Neural crest cell (in vitro differentiated cells): ENCODE data around the gene ZNF763. TPM values are rescaled to one million over a fixed set of nuclear protein-coding genes. Genes with fewer than 3 reads are reported as not detected.
"Not testable (repeated sequence)": the region's sequence is repeated elsewhere in the genome, so short reads cannot be mapped to it uniquely, and the experiment has no call there.

Experiments used
- DNase-seq: peaks from one replicate; pipeline ENCODE4 v3.0.0; 2021; ENCODE audit warnings: low read depth, mixed read lengths, low spot score
- H3K27ac Mint-ChIP-seq: one replicate; pipeline ENCODE4 v1.8.0; 2021; ENCODE audit warnings: mild to moderate bottlenecking, mixed read lengths; ENCODE audit not compliant: unreplicated experiment
- H3K27me3 Mint-ChIP-seq: 2 replicates; pipeline ENCODE4 v1.8.0; 2021; ENCODE audit warnings: low read depth, mild to moderate bottlenecking, mixed read lengths
- H3K36me3 Mint-ChIP-seq: 2 replicates; pipeline ENCODE4 v1.8.0; 2021; ENCODE audit warnings: low read depth, mild to moderate bottlenecking, mixed read lengths
- H3K4me1 Mint-ChIP-seq: 2 replicates; pipeline ENCODE4 v1.8.0; 2021; ENCODE audit warnings: mixed read lengths
- H3K4me3 Mint-ChIP-seq: one replicate; pipeline ENCODE4 v1.8.0; 2021; ENCODE audit warnings: mild to moderate bottlenecking, mixed read lengths
- H3K9me3 Mint-ChIP-seq: 2 replicates; pipeline ENCODE4 v1.8.0; 2021; ENCODE audit warnings: mixed read lengths
- CTCF ChIP-seq: fragments of 200-600 bp; sonication (generic); conservative IDR thresholded peaks from 2 replicates; pipeline ENCODE4 v1.5.0; 2021; ENCODE audit warnings: antibody characterized with exemption, mild to moderate bottlenecking
- long read RNA-seq: library from polyadenylated mRNA; unstranded; transcript quantifications from one replicate; pipeline ENCODE4 v2.0.0, GENCODE V29; 2020
- total RNA-seq: library from RNA; stranded (reverse); gene quantifications from 2 replicates; pipeline ENCODE4 v1.2.1, GENCODE V29; 2021

The ZNF763 gene
- 2.9 and 4.5 TPM in 2 replicates for total RNA-seq
- long read RNA-seq, partial matches to known transcripts: 0 of 7 reads
- long read RNA-seq, other reads (novel, unspliced or antisense): 2 of 7 reads

DNA sequence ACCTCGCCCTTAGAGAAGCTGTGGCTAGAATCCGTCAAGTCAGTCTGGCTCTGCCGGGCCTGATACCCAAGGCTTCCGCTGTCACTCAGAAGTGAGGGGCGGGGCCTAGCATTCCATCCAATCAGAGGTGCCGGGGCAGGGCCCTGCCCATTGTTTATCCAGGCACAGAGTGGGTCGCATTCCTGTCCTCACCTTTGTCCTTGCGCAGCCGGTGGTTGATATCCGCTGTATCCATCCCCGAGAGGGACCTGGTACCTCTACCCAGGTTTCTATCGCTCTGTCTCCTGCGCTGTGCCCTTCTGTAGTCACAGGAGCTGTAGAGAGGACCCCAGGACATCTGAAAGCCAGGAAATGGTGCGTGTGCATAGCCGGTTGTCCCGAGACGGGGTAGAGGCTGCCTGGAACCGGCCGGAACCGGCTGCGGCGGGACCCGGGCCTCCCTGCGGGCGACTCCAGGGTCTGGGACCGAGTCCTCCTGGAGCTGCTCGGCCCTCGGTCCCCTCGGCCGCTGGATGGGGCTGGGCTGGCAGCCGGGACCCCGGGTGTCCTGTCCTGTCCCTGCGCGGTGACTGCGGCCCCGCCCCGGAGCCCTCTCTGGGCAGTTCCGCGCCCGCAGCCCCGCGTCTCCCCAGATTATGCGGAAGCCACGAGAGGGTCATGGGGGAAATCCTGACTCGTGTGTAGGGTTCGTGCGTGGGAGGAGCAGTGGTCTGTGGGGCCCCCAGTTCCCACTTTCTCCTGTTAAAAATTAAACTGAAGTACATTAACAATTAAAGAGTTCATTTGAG lies at the start of gene ZNF763:
Gene ZNF763 (plus strand): TSS at position 183 of the 788 bp plus-strand sequence. CDS start 169 bp downstream, at position 352.
- Mint-ChIP-seq H3K4me3 (peak within 1 kb of the TSS; percentile 92), H3K4me1 (peaks cover 19% of the 10 kb centered on the region), H3K27ac (peak within 1 kb of the TSS; percentile 97), H3K27me3 (no peaks in the 10 kb centered on the region), H3K9me3 (no peaks in the 10 kb centered on the region), H3K36me3 (peaks cover 3% of the 10 kb centered on the region)
- TF ChIP-seq CTCF: no peak
- DNase-seq: peak; percentile 80

DNA sequence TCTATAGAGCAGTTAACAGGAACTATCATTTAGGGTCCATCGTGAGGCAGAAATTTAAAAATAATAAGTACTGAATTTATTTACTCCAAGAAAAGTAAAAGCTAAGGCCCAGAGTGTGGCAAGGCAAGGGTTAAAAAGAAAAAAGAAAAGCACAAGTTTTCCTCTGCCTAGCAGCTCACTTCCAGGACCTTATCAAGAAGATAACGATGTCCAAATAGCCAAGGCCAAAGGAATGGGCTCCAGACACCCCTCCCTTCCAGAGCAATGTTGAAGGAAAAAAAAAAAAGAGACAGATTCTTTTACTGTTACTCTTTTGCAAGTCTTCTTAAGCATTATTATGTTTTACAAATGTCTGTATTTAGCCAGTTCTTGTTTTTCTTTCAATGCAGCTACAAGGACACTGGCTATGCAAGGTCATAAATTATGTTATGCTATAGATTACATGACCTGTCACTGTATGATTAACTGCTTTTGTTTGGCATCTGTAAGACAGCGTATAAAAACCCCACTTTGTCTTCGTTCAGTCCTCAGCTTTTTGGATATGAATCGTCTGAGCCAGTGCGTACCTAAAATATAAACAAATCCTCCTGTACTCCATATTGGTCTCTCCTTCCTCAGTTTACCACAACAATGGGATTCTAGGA lies 42.9 kb upstream of the ZNF763 start:
- no peak for TF ChIP-seq CTCF
- H3K4me1 Mint-ChIP-seq: peaks cover 33% of the 10 kb centered on the region
- no peak overlapping the region for H3K27ac Mint-ChIP-seq
- H3K4me3 Mint-ChIP-seq: no peak overlapping the region
- no peak for DNase-seq
- H3K9me3 Mint-ChIP-seq: peaks cover 10% of the 10 kb centered on the region
- peaks cover 37% of the 10 kb centered on the region for H3K36me3 Mint-ChIP-seq
- no peaks in the 10 kb centered on the region for H3K27me3 Mint-ChIP-seq

DNA sequence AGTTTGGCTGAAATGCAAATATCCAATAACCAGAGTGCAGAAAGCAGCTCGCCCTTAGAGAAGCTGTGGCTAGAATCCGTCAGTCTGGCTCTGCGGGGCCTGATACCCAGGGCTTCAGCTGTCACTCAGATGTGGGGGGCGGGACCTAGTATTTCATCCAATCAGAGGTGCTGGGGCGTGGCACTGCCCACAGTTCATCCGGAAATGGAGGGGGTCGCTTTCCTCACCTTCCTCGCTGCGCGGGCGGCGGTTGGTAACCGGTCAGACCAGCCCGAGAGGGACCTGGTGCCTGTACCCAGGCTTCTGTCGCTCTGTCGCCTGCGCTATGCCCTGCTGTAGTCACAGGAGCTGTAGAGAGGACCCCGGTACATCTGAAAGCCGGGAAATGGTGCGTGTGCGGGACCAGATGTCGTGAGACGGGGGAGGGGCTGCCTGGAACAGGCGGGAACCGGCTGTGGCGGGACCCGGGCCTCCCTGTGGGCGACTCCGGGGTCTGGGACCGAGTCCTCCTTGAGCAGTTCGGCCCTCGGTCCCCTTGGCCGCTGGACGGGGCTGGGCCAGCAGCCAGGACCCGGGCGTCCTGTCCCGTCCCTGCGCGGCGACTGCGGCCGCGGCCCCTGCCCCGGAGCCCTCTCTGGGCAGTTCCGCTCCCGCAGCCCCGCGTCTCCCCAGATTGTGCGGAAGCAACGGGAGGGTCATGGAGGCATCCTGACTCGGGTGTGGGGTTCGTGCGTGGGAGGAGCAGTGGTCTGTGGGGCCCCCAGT lies 39.8 kb upstream of the ZNF763 start, which contains the start of gene ZNF700:
Gene ZNF700 (plus strand): TSS at position 222 of the 765 bp plus-strand sequence. CDS start 104 bp downstream, at position 326.
- TF ChIP-seq CTCF: no peak
- DNase-seq: peak; percentile 93
- Mint-ChIP-seq H3K27ac (peak within 1 kb of the TSS; percentile 98), H3K9me3 (peaks cover 11% of the 10 kb centered on the region), H3K36me3 (peaks cover 46% of the 10 kb centered on the region), H3K27me3 (no peaks in the 10 kb centered on the region), H3K4me1 (peaks cover 33% of the 10 kb centered on the region), H3K4me3 (peak within 1 kb of the TSS; percentile 99)

DNA sequence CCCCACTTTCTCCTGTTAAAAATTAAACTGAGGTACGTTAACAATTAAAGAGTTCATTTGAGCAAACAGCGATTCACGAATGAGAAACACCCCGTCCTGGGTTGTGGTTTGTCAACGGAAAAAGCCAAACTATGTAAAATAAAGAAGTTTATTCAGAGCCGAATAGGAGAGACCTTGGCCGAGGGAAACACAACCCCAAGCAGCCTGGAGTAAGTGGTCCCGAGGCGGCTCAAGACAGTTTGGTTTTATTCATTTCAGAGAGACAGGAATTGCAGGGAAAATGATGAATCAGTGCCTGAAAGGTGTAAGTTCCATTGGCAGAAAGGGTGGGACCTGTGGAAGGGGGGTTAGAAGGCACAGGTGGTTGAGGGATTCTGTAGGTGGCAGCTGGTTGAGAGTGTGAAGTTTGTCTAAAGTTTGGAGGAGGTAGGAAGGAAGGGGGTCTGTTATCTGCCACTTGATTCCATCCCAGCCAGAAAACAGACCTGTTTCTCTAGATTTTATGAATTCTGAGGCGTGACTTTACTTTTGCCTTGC lies 39.1 kb upstream of the ZNF763 start:
- Mint-ChIP-seq H3K27ac (peak overlapping the region; percentile 81), H3K4me3 (peak overlapping the region; percentile 91), H3K36me3 (peaks cover 51% of the 10 kb centered on the region), H3K9me3 (peaks cover 14% of the 10 kb centered on the region), H3K4me1 (peaks cover 33% of the 10 kb centered on the region)
- DNase-seq, H3K27me3 Mint-ChIP-seq: not testable (repeated sequence)

GRCh38 chr19:11927227-11927626 lies 37.6 kb upstream of the ZNF763 start:
- Mint-ChIP-seq H3K4me1 (peaks cover 33% of the 10 kb centered on the region), H3K27ac (no peak overlapping the region), H3K4me3 (peak overlapping the region; percentile 57), H3K27me3 (no peaks in the 10 kb centered on the region), H3K9me3 (peaks cover 20% of the 10 kb centered on the region), H3K36me3 (peaks cover 61% of the 10 kb centered on the region)
- DNase-seq: no peak
- TF ChIP-seq CTCF: no peak
